ENCODE data around the gene ELAPOR2. TPM values are rescaled to one million over a fixed set of nuclear protein-coding genes. Genes with fewer than 3 reads are reported as not detected.
"Not testable (repeated sequence)": the region's sequence is repeated elsewhere in the genome, so short reads cannot be mapped to it uniquely, and the experiment has no call there.

The ELAPOR2 gene
- total RNA-seq, 1 experiment from 2014 or later = not detected

DNA sequence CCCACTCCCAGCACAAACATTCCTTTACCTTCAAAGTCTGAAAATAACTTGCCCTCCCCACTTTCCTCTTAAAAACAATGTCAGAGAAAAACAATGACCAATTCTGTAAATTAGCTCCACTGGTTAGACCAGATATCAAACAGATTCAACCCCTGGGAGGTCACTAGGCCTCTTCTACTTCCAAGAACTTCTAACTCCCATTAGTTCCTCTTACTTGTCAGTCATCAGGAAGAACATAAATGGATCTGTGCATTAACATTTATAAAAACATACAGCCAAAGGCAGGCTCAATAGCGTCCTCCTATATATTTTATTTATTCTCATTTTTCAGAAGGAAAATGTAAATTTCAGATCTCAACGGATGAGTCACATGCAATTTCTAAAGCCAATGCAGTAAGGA lies 2.2 kb downstream of the ELAPOR2 start:
- no peak overlapping the region for H3K4me3 ChIP-seq
- no peaks in the 10 kb centered on the region for H3K27me3 ChIP-seq
- no peaks in the 10 kb centered on the region for H3K36me3 ChIP-seq
- no peak for DNase-seq
- H3K9me3 ChIP-seq = no peaks in the 10 kb centered on the region

DNA sequence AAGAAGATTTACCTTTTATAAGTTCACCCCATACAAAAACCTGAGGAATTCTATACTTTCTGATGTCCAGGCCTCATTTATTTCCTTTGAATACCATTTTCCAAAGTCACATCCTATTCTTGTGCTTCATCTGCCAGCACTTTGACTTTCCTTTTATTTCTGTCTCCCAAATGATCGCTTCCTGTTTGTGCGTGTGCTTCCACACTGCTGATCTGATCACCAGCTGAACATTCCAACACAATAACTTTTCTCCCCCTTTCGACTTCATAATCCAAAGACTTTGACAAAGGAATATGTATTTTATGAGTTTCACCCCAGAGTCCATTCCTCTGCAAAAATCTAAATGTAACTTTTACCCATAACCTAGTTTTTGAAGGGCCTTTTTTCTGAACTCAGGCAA lies 3.1 kb downstream of the ELAPOR2 start:
- Histone ChIP-seq H3K9me3 (no peaks in the 10 kb centered on the region), H3K4me3 (no peak overlapping the region), H3K36me3 (no peaks in the 10 kb centered on the region), H3K27me3 (no peaks in the 10 kb centered on the region)
- no peak for DNase-seq

DNA sequence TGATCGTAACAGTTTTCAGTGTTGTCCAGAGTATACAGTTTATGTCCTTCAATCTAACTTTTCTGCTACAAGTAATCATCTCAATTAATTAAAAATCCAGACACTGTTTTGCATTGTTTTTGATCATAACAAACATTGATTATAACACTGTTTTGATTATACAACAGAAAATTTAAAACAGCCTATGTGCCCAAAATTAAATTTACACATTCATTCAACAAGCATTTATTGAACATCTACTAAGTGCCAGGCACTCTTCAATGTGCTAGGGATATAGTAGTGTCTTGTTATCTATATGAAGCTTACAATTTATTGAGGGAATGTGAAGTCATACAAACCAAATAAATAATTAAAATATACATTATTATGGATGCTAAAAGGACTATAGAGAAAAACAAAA lies 10.6 kb downstream of the ELAPOR2 start:
- Histone ChIP-seq H3K27me3 (no peaks in the 10 kb centered on the region), H3K36me3 (no peaks in the 10 kb centered on the region), H3K9me3 (no peaks in the 10 kb centered on the region), H3K4me3 (no peak overlapping the region)
- DNase-seq = no peak

DNA sequence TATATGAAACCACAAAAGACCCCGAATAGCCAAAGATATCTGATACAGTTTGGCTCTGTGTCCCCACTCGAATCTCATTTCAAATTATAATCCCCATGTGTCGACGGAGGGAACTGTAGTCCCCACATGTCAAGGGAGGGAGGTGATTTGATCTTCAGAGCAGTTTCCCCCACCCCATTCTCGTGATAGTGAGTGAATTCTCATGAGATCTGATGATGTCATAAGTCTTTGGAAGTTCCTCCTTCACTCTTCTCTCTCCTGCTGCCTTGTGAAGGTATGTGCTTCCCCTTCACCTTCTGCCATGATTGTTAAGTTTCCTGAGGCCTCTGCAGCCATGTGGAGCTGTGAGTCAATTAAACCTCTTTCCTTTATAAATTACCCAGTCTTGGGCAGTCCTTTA lies 13.0 kb downstream of the ELAPOR2 start:
- Histone ChIP-seq H3K9me3 (no peaks in the 10 kb centered on the region), H3K36me3 (no peaks in the 10 kb centered on the region), H3K27me3 (no peaks in the 10 kb centered on the region), H3K4me3 (no peak overlapping the region)
- no peak for DNase-seq

DNA sequence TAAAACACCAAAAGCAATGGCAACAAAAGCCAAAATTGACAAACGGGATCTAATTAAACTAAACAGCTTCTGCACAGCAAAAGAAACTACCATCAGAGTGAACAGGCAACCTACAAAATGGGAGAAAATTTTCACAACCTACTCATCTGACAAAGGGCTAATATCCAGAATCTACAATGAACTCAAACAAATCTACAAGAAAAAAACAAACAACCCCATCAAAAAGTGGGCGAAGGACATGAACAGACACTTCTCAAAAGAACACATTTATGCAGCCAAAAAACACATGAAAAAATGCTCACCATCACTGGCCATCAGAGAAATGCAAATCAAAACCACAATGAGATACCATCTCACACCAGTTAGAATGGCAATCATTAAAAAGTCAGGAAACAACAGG lies 14.7 kb downstream of the ELAPOR2 start:
- not testable (repeated sequence) for H3K27me3 ChIP-seq, H3K9me3 ChIP-seq, H3K36me3 ChIP-seq, DNase-seq, H3K4me3 ChIP-seq

DNA sequence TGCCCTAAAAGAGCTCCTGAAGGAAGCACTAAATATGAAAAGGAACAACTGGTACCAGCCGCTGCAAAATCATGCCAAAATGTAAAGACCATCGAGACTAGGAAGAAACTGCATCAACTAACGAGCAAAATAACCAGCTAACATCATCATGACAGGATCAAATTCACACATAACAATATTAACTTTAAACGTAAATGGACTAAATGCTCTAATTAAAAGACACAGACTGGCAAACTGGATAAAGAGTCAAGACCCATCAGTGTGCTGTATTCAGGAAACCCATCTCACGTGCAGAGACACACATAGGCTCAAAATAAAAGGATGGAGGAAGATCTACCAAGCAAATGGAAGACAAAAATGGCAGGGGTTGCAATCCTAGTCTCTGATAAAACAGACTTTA lies 17.9 kb downstream of the ELAPOR2 start:
- not testable (repeated sequence) for H3K36me3 ChIP-seq, H3K27me3 ChIP-seq, DNase-seq, H3K4me3 ChIP-seq, H3K9me3 ChIP-seq

DNA sequence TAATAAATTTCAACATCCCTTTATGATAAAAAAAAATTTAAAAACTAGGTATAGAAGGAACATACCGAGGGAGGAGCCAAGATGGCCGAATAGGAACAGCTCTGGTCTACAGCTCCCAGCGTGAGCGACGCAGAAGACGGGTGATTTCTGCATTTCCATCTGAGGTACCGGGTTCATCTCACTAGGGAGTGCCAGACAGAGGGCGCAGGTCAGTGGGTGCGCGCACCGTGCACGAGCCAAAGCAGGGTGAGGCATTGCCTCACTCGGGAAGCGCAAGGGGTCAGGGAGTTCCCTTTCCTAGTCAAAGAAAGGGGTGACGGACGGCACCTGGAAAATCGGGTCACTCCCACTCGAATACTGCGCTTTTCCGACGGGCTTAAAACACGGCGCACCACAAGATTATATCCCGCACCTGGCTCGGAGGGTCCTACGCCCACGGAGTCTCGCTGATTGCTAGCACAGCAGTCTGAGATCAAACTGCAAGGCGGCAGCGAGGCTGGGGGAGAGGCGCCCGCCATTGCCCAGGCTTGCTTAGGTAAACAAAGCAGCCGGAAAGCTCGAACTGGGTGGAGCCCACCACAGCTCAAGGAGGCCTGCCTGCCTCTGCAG lies 19.7 kb downstream of the ELAPOR2 start:
- DNase-seq, H3K27me3 ChIP-seq, H3K36me3 ChIP-seq: not testable (repeated sequence)

DNA sequence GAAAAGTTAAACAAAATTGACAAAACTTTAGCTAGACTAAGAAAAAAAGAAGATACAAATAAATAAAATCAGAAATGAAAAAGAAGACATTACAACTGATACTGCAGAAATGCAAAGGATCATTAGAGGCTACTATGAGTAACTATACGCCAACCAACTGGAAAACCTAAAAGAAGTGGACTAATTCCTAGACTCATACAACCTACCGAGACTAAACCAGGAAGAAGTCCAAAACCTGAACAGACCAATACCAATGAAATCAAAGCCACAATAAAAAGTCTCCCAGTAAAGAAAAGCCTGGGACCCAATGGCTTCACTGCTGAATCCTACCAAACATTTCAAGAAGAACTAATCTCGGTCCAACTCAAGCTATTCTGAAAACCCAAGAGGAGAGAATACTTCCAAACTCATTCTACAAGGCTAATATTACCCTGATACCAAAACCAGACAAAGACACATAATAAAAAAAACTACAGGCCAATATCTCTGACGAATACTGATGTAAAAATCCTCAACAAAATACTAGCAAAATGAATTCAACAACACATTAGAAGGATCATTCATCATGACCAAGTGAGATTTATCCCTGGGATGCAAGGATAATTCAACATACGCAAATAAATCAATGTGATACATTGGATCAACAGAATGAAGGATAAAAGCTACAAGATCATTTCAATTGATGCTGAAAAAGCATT lies 20.3 kb downstream of the ELAPOR2 start:
- Histone ChIP-seq H3K27me3 (no peaks in the 10 kb centered on the region), H3K4me3 (no peak overlapping the region), H3K36me3 (no peaks in the 10 kb centered on the region), H3K9me3 (no peaks in the 10 kb centered on the region)
- DNase-seq = no peak

More for the DNA sequence above, 19.7 kb downstream of the ELAPOR2 start:
- not testable (repeated sequence) for H3K4me3 ChIP-seq, H3K9me3 ChIP-seq

DNA sequence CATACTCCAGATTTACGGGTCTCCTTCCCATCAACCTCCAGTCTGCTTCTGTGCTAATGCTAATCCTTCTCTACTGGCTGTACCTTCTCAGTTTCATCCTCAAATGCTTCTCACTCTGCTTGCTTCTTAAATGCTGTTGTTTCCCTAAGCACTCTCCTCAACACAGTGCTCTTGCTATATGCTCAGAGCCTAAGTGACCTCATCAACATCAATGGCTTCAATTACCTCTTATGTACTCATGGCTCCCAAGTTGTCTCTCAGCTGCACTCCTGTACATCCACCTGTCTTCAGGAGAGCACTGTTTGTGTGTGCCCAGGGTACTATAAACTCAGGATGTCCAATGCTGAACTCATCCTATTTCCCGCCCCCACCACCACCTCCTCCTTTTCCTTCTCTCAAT lies 22.5 kb downstream of the ELAPOR2 start:
- no peak overlapping the region for H3K4me3 ChIP-seq
- DNase-seq = no peak
- no peaks in the 10 kb centered on the region for H3K36me3 ChIP-seq
- no peaks in the 10 kb centered on the region for H3K27me3 ChIP-seq
- H3K9me3 ChIP-seq = no peaks in the 10 kb centered on the region

DNA sequence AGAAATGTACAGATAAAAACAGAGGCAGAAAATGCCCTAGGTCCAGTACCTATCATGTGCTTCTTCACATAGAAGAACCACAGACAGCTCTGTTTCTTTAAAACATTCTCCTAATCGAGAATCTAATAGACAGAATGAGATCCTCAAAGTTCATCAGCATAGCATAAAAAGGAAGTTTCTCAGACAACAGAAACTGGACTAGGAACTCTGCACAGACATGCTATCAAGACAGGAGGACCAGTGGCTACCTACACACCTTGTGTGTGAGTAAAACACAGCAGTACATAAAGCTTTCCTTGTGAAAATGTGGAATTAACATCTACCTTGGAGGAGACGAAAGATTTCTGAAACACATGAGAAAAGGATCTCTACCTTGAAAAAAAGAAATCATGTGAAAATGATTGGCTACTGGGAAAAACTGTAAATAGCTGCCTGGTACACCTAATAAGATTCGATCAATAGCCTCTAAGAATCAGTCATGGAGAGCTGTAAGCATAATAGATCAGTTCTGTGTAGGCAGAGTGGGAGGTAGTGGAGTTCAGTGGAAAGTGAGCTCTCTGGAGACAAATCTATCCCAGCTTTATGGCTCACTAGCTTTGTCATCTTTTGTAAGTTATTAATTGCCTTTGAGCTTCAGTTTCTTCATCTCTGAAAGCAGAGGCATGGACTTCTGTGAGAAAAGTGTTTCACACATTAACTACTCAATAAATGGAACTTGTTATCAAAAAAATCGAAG lies 26.7 kb downstream of the ELAPOR2 start:
- H3K9me3 ChIP-seq = no peaks in the 10 kb centered on the region
- H3K36me3 ChIP-seq = no peaks in the 10 kb centered on the region
- no peak for DNase-seq
- H3K4me3 ChIP-seq = no peak overlapping the region
- H3K27me3 ChIP-seq = no peaks in the 10 kb centered on the region

DNA sequence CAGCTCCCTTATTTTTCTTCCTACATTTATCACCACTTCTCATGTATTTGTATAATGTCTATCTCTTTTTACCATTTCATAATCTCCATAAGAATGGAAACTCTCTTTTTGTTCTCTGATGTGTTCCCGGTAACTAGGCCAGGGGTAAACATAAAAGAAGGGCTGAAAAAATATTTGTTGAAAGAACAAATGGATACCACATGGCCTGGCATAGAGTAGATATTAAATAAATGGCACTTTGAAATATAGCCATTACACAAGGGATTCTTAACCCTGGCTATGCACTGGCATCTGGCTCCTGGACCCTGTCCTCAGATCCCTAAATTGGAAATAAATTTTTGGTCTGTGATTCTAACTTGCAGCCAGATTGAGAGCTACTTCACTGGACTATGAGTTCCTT lies 30.4 kb downstream of the ELAPOR2 start:
- no peak for DNase-seq
- Histone ChIP-seq H3K4me3 (no peak overlapping the region), H3K9me3 (no peaks in the 10 kb centered on the region), H3K36me3 (no peaks in the 10 kb centered on the region), H3K27me3 (no peaks in the 10 kb centered on the region)

DNA sequence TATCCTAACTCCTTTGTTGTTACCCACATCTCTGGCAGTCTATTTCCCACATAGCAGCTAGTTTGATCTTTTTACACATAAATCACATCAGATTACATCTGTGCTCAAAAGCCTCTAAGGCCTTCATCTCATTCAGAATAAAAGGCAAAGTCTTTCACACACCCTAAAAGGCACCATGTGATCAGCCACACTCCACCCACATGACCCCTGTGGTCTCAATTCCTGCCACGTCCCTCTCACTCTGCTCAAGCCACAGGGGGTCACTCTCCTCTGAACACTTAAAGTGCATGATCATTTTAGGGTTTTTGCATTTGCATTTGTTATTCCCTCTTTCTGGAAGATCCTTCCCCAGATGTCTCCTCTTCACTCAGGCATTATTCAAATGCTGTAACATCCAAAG lies 30.8 kb downstream of the ELAPOR2 start:
- Histone ChIP-seq H3K27me3 (no peaks in the 10 kb centered on the region), H3K4me3 (no peak overlapping the region), H3K36me3 (no peaks in the 10 kb centered on the region), H3K9me3 (no peaks in the 10 kb centered on the region)
- no peak for DNase-seq

DNA sequence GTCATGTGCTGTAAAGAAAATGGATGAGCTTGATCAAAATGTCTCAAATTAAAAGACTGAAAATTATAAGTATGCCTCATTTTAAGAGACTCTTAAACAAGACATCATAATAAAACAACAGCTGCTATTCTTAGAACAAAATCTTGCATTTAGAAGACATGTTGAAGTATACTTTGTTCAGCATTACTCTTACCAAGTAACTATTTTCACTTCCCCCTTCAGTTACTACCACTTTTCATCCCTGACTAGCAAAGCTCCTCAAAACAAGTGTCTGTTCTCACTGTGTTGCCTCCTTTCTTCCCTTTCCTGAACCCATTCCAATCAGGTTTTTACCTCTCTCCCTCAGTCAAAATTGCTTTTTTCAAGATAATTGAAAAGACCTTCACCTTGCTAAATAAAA lies 31.6 kb downstream of the ELAPOR2 start:
- H3K9me3 ChIP-seq = no peaks in the 10 kb centered on the region
- H3K4me3 ChIP-seq = no peak overlapping the region
- H3K27me3 ChIP-seq = no peaks in the 10 kb centered on the region
- no peaks in the 10 kb centered on the region for H3K36me3 ChIP-seq
- DNase-seq = no peak

DNA sequence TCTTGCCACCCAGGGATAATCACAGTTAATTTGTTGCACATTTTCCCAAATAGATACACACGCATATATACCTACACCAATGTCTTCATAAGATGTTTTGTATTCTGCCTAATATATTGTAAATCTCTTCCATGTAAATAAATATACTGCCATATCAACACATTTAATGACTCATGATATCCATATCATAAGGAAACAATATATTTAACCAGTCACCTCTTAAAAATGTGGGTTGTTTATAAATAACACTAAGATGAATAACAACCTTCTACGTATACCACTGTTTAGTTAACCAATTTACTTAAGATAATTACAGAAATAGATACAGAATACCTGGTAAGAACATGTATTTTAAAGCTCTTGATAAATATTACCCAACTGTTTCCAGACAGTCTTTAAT lies 38.2 kb downstream of the ELAPOR2 start:
- Histone ChIP-seq H3K4me3 (no peak overlapping the region), H3K36me3 (no peaks in the 10 kb centered on the region), H3K27me3 (no peaks in the 10 kb centered on the region), H3K9me3 (no peaks in the 10 kb centered on the region)
- no peak for DNase-seq

DNA sequence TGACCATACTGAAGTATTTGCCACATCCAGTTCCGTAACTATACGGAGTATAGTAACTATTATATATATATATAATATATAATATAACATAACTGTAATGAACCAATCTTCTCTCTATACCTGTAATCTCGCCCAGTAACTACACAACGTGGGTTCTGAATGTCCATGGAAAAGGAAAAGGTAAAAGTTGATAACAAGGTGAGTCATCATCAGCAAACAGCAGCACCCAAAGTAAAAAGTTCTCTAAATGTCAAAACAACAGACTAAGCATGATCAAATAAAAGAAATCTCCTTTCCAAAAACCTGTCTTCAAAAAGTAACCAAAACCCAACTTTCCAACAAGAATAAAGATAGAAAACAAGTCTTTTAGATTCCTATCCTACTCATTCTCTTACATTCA lies 42.8 kb downstream of the ELAPOR2 start:
- Histone ChIP-seq H3K9me3 (no peaks in the 10 kb centered on the region), H3K27me3 (no peaks in the 10 kb centered on the region), H3K36me3 (no peaks in the 10 kb centered on the region), H3K4me3 (no peak overlapping the region)
- DNase-seq = no peak

DNA sequence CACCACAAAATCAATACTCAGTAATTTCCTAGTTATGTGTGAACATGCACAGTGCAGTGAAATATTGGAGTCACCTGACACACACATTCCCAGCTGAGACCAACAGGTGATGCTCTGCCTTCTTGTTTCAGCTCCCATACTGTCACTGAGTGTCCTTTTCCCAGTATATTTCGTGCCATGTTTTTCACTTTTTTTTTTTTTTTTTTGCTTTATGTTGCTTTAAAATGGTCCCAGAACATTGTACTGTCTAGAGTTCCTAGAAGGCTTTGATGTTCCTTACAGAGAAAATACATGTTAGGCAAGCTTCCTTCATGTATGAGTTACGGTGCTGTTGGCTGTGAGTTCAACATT lies 45.6 kb downstream of the ELAPOR2 start:
- H3K9me3 ChIP-seq = no peaks in the 10 kb centered on the region
- 0 out of 2 replicates have a peak, but pooled peaks cover 3% of the 10 kb centered on the region for H3K27me3 ChIP-seq
- DNase-seq = no peak
- H3K4me3 ChIP-seq = no peak overlapping the region
- no peaks in the 10 kb centered on the region for H3K36me3 ChIP-seq

DNA sequence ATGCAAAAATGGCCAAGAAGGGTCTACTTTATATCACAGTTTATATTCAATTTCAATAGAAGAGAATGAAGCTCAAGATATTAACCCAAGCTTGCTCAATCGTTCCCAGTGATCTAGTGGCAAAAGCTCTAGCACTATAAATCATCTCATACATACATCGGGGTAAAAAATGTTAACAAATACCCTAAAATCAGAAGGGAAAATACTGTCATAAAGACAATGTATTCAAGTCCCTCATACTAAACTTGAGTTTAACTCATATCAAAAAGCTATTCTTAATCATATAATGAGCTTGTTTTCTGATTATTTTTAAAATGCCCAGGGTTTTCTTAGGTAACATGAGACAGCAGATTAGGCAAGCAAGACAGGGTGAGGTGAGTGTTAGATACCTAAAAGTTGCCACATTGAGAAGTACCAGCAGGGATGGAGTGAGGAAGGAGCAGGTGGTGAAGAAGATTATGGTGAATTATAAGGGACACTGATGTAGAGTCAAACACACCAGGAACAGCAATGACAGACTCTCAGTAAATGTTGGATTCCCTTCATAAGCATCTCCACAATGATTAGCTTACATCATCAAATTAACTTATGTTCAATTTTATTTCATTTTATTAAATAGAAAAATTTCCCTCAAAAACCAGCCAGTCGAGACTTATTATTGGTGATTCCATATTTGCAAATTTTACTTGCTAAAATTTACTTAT lies 46.2 kb downstream of the ELAPOR2 start:
- Histone ChIP-seq H3K36me3 (no peaks in the 10 kb centered on the region), H3K9me3 (no peaks in the 10 kb centered on the region), H3K4me3 (no peak overlapping the region), H3K27me3 (0 out of 2 replicates have a peak, but pooled peaks cover 3% of the 10 kb centered on the region)
- DNase-seq = no peak
